ENCODE measurements around the gene CERCAM. TPM values are rescaled to one million over a fixed set of nuclear protein-coding genes. Genes with fewer than 3 reads are reported as not detected.

The CERCAM gene
- total and polyA plus RNA-seq, 2 of the 4 experiments (the other 2 are of a cell fraction), result 15.1 to 118 TPM

GRCh38 chr9:128434340-128434739 is 13.7 kb downstream of the CERCAM start:
- no TSS peak for BruUV-seq (replicated peaks)

More at GRCh38 chr9:128434340-128434739, 13.7 kb downstream of the CERCAM start:
- Histone ChIP-seq H3K9me1 (ENCODE audit: insufficient read depth, low read length) (peaks cover 5% of the 10 kb centered on the region; the same call in 1 of the 2 replicates), H3K9me3 (ENCODE audit: control insufficient read depth, insufficient read depth, low read length) (no peaks in the 10 kb centered on the region), H3K9ac (ENCODE audit: low read depth, low read length) (no peak overlapping the region), H3K4ac (ENCODE audit: low read depth, low read length) (no peak overlapping the region), H4K8ac (ENCODE audit: low read depth in 2 of 2, low read length in 2 of 2) (no peak overlapping the region), H2AK9ac (replicated peaks; ENCODE audit: low read depth, low read length, poor library complexity) (no peak overlapping the region), H3K56ac (ENCODE audit: extremely low read depth, insufficient read depth, low read length) (no peak overlapping the region), H4K20me1 (ENCODE audit: insufficient read depth, low read length) (no peaks in the 10 kb centered on the region), H3K4me3 (ENCODE audit: insufficient read depth, low read depth, low read length) (no peak overlapping the region), H3K4me2 (ENCODE audit: low read depth, low read length) (no peak overlapping the region), H2BK5ac (ENCODE audit: low read depth, low read length, poor library complexity, severe bottlenecking) (no peak overlapping the region), H2AFZ (replicated peaks; ENCODE audit: low read length, poor library complexity) (no peak overlapping the region), H3K27ac (ENCODE audit: insufficient read depth, low read length) (no peak overlapping the region), H3K27me3 (ENCODE audit: control insufficient read depth, insufficient read depth, low read length) (no peaks in the 10 kb centered on the region), H3K4me1 (ENCODE audit: control insufficient read depth, insufficient read depth, low read length) (no peaks in the 10 kb centered on the region), H3K23ac (ENCODE audit: low read depth, low read length) (no peak overlapping the region), H2BK15ac (ENCODE audit: low read depth, low read length) (no peak overlapping the region), H3K36me3 (ENCODE audit: control insufficient read depth, insufficient read depth, low read length) (peaks cover 18% of the 10 kb centered on the region; the same call in 1 of the 2 replicates), H4K5ac (ENCODE audit: low read depth, low read length) (no peak overlapping the region), H2BK120ac (ENCODE audit: low read depth, low read length) (no peak overlapping the region), H3K79me1 (ENCODE audit: low read depth in 1 of 2, low read length in 2 of 2) (no peaks in the 10 kb centered on the region; a peak in 1 of 4 replicates), H3K14ac (replicated peaks; ENCODE audit: low read depth, low read length) (no peak overlapping the region), H2AK5ac (ENCODE audit: low read depth, low read length) (no peak overlapping the region), H2BK20ac (ENCODE audit: low read depth, low read length) (no peak overlapping the region), H3K18ac (ENCODE audit: low read depth, low read length) (no peak overlapping the region), H4K91ac (ENCODE audit: insufficient read depth, low read depth, low read length) (no peak overlapping the region)
- CTCF ChIA-PET, result no interaction called here
- in situ Hi-C loops (cut with MboI; ENCODE audit: low sequenced_read_pairs), result no loop called here
- POLR2A ChIA-PET (ENCODE audit: unreplicated experiment), result no interaction called here
- WGBS, 2 experiments (ENCODE audit: extremely low coverage in 2 of 2, insufficient read length in 1 of 2), result 83% methylated on average over 2 of the region's 17 CpGs; no CpG with 5 or more reads in 1 of the 2 experiments
- ATAC-seq (ENCODE audit: low read depth), result no peak
- dilution Hi-C loops (cut with HindIII; ENCODE audit: low sequenced_read_pairs, unreplicated experiment), result no loop called here
- TF ChIP-seq SMC3 (IDR thresholded peaks at IDR 0.05; ENCODE audit: low read depth, low read length) (no peak), NFE2L2 (IDR thresholded peaks at IDR 0.05; ENCODE audit: low read depth, low read length) (no peak), POLR2A (IDR thresholded peaks at IDR 0.05; ENCODE audit: low read depth, low read length) (no peak), FOS (IDR thresholded peaks at IDR 0.05; ENCODE audit: low read depth, low read length) (no peak), CHD1 (IDR thresholded peaks at IDR 0.05; ENCODE audit: low read depth, low read length) (no peak), RFX5 (IDR thresholded peaks at IDR 0.05; ENCODE audit: low read depth, low read length) (no peak), CEBPB (IDR thresholded peaks at IDR 0.05; ENCODE audit: low read depth, low read length) (no peak), MAFK (IDR thresholded peaks at IDR 0.05; ENCODE audit: low read depth, low read length) (no peak), MXI1 (IDR thresholded peaks at IDR 0.05; ENCODE audit: borderline replicate concordance, low read depth, low read length) (no peak), RAD21 (IDR thresholded peaks at IDR 0.05; ENCODE audit: low read length) (no peak), BHLHE40 (IDR thresholded peaks at IDR 0.05; ENCODE audit: low read depth, low read length) (no peak), RCOR1 (IDR thresholded peaks at IDR 0.05; ENCODE audit: insufficient replicate concordance, low read length) (no peak), MAZ (IDR thresholded peaks at IDR 0.05; ENCODE audit: borderline replicate concordance, low read depth, low read length) (no peak), ELK1 (IDR thresholded peaks at IDR 0.05; ENCODE audit: borderline replicate concordance, low read depth, low read length) (no peak)
- TF ChIP-seq, protein P1, sequence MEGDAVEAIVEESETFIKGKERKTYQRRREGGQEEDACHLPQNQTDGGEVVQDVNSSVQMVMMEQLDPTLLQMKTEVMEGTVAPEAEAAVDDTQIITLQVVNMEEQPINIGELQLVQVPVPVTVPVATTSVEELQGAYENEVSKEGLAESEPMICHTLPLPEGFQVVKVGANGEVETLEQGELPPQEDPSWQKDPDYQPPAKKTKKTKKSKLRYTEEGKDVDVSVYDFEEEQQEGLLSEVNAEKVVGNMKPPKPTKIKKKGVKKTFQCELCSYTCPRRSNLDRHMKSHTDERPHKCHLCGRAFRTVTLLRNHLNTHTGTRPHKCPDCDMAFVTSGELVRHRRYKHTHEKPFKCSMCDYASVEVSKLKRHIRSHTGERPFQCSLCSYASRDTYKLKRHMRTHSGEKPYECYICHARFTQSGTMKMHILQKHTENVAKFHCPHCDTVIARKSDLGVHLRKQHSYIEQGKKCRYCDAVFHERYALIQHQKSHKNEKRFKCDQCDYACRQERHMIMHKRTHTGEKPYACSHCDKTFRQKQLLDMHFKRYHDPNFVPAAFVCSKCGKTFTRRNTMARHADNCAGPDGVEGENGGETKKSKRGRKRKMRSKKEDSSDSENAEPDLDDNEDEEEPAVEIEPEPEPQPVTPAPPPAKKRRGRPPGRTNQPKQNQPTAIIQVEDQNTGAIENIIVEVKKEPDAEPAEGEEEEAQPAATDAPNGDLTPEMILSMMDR (conservative IDR thresholded peaks at IDR 0.05; ENCODE audit: low read depth, low read length), result no peak
- TF ChIP-seq, protein P2, sequence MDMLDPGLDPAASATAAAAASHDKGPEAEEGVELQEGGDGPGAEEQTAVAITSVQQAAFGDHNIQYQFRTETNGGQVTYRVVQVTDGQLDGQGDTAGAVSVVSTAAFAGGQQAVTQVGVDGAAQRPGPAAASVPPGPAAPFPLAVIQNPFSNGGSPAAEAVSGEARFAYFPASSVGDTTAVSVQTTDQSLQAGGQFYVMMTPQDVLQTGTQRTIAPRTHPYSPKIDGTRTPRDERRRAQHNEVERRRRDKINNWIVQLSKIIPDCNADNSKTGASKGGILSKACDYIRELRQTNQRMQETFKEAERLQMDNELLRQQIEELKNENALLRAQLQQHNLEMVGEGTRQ (IDR thresholded peaks at IDR 0.05; ENCODE audit: low read depth, low read length), result no peak
- intact Hi-C loops (cut with micrococcal nuclease), result no loop called here
- no peak for DNase-seq

Data from IMR-90 (cell line).